Amniotic stem cell (primary cell): ENCODE data around the gene DNAJC2.
A peak's percentile ranks its signal among the peaks of the same experiment; 100 is the strongest.

Source experiments
- DNase-seq: peaks from one replicate; lab custom pipeline; 2025; lab: John Stamatoyannopoulos, UW

DNAJC2 gene, protein sequence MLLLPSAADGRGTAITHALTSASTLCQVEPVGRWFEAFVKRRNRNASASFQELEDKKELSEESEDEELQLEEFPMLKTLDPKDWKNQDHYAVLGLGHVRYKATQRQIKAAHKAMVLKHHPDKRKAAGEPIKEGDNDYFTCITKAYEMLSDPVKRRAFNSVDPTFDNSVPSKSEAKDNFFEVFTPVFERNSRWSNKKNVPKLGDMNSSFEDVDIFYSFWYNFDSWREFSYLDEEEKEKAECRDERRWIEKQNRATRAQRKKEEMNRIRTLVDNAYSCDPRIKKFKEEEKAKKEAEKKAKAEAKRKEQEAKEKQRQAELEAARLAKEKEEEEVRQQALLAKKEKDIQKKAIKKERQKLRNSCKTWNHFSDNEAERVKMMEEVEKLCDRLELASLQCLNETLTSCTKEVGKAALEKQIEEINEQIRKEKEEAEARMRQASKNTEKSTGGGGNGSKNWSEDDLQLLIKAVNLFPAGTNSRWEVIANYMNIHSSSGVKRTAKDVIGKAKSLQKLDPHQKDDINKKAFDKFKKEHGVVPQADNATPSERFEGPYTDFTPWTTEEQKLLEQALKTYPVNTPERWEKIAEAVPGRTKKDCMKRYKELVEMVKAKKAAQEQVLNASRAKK

DNA sequence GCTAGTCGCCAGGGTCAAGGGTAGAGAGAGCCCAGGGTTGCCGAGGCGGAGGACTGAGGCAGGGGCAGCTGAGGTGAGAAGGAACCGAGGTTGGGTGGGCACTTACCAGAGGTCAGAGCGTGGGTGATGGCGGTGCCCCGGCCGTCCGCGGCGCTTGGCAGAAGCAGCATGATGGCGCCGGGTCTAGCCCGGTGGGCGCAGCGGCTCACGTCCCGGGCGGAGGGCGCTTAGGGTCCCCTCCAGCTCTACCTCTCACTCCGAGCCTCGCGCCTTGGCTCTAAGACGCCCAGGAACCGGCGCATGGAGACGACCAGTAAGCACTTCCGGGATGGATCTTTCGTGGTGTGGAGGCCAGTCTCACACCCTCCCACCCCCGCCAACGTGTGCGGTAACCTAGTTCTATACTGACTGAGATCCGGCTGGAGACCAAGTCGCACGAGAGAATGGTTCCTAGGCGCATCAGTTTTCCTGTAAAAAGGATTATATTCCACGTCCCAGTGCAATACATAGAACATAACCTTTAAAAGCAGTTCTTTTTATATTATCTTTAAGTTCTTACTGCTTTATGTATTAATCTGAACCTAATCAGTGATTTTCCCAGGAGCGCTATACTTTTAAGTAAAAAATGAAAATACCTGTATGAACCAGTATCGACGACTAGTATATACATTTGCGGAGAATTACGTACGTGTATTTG is at the start of gene DNAJC2:
Gene DNAJC2 (minus strand): TSS at position 315 of the 697 bp plus-strand sequence. CDS start 145 bp downstream, at position 170.
- peak; percentile 92 for DNase-seq

DNA sequence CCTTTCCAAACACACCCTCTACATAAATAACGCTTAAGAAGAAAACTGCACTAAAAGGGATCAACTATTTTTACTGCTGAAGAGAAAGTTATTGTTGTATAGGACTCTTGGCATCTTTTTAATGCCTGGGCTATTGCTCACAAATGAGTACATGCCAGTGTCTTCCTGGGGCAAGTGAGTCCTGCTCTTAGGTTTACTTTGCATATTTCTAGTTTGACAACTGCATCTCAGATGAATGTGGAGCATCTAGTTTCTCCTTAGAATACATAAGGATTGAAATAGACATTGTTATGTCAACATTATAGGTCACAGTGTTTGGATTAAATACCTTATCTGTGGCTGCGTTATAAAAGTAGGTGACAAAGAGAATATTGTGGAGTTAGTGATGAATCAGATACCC is 47.4 kb upstream of the DNAJC2 start:
- no peak for DNase-seq

DNA sequence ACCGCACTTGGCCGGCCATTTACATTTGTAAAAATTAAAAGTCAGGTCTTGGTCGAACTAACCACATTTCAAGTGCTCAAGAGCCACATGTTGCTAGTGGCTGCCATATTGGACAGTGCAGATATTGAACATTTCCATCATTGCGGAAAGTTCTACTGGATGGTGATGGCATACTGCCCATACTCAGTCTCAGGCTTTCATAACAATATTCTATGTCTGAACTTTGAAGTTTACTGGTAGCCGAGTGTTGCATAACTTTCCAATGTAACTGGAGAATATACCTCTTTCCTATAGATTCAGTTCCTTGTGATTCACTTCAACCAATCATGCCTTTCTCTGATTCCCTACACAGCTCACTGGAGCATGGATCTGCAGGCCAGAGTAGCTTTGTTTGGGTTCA is 46.6 kb upstream of the DNAJC2 start:
- no peak for DNase-seq

DNA sequence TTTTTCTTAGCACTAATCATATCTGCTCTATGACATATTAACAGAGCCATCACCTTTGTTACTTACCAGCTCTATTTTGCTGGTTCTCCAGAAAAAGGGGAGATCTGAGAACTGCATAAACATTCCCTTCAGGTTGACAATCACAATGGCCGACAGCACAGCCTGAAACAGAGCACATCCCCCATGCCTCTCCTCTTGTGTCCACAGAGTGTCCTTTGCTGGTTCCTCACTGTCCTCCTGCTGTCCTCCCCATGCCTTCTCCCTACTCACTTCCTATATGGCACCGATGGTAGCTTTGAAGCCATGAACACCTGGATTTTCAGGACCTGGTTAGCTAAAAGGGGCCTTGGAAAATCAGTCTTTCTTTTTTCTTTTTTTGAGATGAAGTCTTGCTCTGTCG is 44.7 kb upstream of the DNAJC2 start:
- no peak for DNase-seq

DNA sequence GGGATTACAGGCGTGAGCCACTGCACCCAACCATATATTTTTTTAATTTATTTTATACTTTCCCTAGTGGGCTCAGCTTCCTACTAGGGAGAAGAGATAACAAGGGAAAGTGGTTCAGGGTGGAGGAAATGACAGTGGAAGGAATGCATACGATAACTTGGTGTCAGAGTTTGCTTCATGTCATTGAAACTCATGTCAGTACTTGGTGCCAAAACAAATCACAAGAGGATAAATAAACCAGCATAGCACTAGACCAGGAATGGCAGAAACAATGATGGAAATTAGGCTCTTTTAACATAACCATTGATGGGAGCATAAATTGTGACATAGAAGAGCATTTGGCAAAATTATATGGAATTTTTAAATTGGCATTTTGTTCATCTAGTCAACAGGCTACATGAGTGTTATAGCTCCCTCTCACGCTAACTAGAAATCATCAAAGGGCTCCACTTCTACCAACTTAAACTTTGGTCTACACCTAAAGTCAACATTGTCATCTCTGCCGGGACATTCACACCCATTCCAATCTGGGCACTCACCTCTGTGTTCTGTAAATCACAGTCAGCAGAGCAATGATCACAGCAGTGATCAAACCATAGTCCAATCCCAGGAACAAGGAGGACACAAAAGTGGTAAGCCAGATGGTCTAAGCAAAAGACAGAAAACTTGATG is 44.0 kb upstream of the DNAJC2 start:
- no peak for DNase-seq

DNA sequence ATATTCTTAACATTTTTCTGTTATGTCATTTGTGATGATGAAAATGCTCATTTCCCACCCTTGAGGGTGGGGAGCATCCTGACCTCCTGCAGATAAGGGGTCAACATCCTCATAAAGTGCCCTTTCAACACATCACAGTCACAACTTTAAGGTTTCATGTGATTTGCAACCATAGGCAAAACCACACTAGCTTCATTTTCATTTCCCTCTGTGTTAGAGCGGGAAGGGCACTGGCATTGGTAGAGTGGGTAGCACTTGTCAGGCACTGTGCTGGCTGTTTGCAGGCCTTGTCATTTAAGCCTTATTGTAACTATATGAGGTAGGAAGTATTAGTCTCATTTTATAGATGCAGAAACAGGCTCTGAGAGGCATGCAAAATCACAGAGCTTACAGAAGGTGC is 42.7 kb upstream of the DNAJC2 start:
- no peak for DNase-seq

DNA sequence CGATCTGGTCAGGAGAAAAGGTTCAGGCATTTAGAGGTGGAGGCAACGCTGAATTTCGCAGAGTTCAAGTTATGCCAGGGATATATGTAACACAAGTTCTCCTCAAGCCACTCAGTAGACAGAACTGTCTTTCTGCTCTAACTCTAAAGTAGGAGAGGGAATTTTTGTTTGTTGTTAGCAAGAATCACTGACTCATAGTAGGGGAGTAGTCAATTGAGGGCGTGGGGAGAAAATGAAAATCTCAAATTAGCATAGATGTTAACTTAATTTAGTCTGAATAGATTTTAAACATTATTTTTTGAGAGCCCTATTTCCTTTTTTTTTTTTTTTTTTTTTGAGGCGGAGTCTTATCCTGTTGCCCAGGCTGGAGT is 37.5 kb upstream of the DNAJC2 start:
- DNase-seq: no peak

DNA sequence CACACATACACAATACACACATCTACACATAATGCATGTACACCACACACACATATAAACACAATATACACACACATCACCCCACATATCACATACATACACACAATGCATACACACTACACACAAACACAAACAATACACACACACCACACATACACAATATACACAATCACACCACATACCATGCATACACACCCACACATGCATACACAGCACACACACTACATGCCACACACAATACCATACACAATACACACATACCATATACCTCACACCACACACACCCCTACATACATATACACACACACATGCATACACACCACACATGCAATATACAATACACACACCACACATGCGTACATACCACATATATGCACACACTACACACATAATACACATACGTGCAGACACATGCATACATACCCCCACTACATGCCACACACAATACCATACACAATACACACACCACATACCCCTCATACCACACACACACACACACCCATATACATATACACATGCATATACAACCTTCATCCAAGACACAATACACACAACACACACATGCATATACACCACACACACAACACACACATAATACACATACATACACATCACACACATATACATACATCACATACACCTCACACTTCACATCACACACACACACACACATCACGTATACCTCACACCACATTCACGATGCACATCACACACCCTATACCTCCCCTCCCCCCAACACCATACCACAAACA is 36.9 kb upstream of the DNAJC2 start:
- no peak for DNase-seq

DNA sequence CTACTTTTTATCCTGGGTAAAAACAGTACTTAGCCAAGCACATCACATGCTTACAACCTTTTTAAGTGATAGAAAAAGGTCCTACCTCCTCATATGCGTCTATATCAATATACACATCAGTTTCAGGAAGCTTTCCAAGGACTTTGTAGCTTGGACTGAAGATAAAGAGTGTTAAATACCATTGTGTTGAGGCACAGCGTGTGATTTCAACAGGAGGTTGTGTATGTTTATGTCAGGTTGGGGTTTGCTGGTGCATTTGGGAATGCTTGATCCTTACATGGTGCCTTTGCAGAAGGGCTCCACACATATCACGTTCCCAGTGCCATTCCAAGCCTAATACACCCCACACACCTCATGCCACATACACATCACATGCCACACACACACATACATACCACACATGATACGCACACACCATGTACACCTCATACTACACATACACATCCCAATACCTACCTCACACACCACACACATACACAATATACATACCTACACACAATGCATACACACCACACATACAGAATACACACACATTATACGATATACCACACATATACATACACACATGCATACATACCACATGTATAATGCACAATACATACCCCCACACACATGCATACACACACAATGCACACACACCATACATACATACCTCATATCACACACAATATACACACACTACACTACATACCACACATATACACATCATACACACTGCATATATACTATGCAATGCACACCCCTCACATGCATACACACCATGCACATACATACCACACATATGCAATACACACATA is 36.0 kb upstream of the DNAJC2 start:
- no peak for DNase-seq

DNA sequence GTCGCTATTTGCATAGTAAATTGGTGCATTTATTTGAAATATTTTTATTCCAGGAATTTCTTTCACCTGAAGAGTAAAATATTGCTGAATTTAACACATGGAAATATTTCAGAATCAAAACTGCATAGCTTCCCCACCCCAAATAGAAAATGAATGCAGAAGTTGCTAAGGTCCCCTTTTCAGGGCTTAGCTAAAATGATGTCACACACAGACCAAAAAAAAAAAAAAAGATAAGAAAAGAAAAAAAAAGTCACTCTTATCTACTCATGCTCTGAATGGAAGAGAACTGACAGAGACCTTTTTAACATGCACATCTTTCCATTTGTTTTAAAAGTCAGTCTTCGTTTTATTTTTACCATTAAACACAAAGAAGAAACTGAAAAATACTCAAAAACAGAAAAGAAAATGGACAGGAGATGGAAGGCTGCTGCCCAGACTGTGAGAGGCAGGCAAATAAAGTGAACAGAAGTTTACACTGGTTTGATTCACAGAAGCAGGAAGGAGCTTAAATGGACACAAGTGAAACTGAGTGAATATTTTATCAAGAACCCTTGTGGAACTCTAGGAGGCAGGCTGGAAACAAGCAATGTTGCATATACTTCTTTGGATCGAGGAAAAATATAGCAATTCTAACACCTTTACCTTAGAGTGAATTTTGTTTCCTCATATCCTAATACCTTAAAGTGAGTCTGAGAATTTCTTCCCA is 34.9 kb upstream of the DNAJC2 start:
- no peak for DNase-seq

DNA sequence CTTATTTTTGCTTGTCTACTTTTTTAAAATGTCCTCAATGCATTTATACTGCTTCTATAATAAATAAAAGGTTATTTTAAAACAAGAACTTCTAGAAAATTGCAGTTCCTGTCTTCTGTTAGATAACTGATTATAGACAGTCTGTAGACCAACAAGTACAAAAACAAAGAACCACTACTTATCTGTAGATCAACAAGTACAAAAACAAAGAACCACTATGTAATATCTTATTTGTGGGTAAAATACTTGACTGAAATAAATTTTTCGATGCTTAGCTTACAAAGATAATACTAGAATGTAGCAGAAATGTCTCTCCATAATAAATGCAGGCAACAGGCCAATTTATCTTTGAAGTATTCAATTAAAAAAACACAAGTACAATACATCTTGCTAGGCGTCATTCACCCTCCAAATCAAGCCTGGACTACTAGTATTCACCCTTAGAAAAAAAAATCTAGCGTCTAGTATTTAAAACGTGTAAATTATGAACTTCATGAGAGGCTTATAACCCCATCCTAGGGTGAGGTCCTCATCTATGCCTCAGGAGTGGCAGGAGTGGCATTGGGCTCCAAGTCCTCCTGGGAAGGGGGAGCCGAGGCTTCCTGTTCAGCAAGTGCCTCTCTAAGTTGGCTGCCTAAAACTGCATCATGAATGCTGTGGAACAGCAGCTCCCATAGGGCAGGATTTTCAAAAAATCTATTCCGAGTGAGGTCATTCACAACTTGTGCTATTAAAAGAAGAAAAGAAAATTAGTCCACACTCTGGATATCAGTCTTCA is 29.5 kb upstream of the DNAJC2 start:
- DNase-seq: no peak

DNA sequence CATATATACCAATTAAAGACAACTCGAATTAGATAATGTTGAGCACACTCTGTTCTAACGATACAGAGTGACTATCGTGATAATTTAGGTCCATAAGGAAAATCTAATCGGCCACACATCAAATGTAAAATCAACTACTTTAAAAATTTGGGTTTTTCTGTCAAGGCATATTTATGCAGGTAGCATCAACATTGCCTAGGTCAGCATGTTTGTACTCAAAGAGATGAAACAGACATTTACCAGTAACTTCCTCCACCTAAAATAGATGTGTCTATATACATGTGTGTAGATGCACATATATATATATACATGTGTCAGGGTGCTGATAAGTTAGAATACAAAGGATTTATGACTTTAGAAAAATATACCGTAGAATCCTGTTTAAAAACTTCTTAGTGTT is 24.9 kb upstream of the DNAJC2 start:
- no peak for DNase-seq

DNA sequence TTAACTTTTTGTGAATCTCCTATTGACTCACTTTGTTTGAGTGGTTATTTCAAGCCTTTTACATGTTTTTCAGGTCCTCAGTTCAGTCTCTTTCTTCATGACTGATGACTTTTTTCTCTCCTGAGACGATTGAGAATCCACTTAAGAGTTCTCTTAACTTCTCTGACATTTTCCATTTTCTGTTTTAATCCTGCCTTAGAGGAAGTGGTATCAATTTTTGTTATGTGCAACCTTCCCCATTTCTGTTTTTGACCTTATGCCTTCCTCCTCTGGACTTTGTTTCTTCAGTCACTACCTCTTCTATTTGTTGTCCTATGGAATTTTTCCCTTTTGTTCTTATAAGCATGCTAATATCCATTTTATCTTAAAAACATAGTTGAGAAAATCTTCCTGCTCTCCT is 5.2 kb upstream of the DNAJC2 start:
- no peak for DNase-seq

DNA sequence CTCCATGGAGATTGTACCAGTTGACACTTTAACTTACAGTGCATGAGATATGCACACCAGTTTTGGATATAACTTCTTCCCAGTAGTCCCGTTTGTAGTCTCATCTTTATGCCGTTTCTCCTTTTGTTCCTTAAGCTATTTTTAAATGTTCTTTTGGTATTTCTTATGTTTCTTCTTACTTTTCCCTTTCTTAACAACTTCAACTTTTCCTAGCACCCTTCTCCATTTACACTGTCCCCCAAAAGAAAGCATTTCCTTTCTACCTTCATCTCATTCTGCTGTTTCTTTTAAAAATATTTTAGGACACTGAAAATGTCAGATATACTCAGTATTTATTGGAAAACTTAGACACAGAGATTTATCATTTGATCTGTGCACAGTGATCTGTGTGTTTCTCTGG is 4.4 kb upstream of the DNAJC2 start:
- no peak for DNase-seq

DNA sequence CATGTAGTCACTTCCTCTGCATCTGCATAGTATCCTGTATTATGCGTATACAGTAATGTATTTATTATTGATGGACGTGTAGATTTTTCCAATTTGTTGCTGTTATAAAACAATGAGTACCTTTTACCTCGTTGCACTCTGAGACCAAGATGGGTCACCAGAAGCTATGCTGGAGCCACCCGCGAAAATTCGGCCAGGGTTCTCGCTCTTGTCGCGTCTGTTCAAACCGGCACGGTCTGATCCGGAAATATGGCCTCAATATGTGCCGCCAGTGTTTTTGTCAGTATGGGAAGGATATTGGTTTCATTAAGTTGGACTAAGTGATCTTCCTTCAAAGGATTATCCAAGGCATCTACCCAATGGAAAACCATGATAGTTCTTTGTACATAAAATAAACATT is 3.9 kb upstream of the DNAJC2 start:
- DNase-seq: no peak

DNA sequence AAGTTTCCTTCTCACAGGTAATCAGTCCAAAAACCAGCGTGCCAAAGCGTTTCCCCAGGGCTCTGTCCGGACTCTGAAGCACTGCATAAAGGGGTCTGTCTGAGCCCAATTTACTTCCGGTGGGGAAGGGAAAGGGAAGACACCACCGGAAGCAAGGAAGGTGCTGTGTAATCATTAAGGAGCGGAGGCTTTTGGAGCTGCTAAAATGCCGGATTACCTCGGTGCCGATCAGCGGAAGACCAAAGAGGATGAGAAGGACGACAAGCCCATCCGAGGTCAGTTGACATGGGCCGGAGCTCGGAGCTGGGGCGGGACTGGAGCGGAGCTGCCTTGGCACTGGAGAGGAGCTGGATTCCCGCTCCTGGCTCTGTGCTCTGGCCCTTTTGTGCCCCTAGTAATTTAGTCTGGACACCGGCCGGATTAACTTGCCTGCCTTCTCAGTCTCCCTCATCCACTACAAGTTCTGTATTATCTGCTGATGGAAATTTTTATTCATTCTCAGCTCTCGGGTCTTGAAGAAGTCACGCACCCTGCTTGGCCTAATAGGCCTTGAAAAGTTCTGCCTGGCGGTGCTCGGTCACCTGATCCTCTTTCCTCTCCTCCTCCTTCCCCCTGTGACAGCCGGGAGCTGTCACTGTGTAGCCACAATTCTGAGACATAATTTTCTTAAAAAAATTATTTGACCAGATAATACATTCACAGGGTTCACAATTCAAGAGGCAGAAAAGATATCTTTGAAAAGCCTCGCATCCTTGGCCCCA is 3.1 kb upstream of the DNAJC2 start, which contains the start of gene PSMC2:
Gene PSMC2 (plus strand): TSS at position 137 of the 761 bp plus-strand sequence. CDS start 69 bp downstream, at position 206.
- DNase-seq: peak; percentile 67

DNA sequence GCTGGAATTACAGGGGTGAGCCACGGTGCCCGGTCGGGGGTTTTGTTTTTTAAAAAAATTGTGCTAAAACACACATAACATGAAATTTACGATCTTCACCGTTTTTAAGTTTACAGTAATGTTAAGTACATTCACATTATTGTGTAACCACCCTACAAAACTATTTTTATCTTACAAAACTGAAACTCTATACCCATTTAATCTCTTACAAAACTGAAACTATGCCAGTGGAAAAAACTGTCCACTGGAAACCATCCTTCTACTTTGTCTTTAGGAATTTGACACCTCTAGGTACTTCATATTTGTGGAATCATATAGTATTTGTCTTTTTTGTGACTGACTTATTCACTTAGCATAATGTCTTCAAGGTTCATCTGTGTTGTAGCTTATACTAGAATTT is 1.8 kb upstream of the DNAJC2 start:
- DNase-seq: no peak

DNA sequence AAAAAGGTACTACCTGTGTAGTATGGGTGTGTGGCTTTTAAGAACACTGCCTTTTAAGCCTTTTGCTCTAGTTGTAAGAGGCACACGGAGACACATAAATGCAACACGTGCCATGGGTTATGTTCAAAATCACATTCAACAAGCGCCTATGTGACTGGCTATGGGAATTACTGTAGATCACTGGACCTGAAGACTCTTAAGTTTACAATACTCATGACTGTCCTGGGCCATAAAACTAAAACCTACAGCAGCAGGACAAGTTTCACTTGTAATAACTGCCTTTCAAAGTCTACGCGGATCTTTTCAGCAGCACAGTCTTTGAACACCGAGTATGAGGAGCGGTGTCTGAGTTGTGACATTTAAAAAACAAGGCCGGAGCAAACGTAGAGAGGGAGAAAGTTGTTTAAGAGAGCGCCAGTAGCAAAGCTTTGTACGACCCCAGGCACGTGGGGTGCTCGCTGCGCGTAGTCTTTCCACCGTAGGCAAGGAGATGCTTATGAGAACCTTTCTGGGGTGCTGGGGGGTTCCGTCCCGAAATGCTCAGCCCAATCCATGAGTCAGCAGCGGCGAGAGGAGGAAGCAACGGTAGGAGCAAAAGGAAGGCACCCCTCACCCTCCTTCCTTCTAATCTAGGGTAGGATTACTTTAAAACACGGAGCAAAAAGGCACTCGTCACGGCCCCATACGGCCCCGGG is 662 bp downstream of the DNAJC2 start:
- DNase-seq: no peak
